Measurements from ENCODE around the gene RXRA. TPM values are rescaled to one million over a fixed set of nuclear protein-coding genes. Genes with fewer than 3 reads are reported as not detected.

RXRA gene
- total RNA-seq, 6 donors from 2014 or later, result 43.8 to 92.7 (median 74.1) TPM

DNA sequence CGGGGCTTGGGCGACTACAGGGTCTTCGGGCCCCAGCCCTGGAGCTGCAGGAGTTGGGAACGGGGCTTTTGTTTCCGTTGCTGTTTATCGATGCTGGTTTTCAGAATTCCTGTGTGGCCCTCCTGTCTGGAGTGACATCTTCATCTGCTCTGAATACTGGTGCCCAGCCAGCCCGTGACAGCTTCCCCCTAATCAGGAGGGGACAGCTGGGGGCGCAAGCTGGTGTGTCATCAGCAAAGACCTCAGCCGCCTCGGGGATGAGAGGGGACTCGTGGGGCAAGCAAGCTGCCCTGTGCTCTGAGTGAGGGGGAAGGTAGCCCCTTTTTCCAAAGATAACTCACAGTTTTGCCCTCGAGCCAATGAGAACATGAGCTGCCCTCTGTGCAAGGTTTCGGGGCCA, 110.7 kb downstream of the RXRA start:
- Histone ChIP-seq H3K9me3 (no peaks in the 10 kb centered on the region), H3K4me3 (no peak overlapping the region), H3K4me1 (peaks cover 64 to 71% (median 70%) of the 10 kb centered on the region in 4 donors), H3K27me3 (no peaks in the 10 kb centered on the region), H3K27ac (peak overlapping the region in 3 of 4 donors; percentile 86 to 92 (median 90)), H3K36me3 (peaks cover 6 to 32% (median 18%) of the 10 kb centered on the region in 4 donors)
- DNase-seq (no peak), ATAC-seq (ENCODE audit: low FRiP score in 2 of 2) (no peak)
- 78 to 100% methylated on average over 2 to 13 of the region's 13 CpGs for WGBS, 2 donors
- TF ChIP-seq POLR2A (IDR thresholded peaks at IDR 0.05) (no peak), POLR2AphosphoS5 (IDR thresholded peaks at IDR 0.05) (no peak), CTCF (IDR thresholded peaks at IDR 0.05) (no peak), EP300 (IDR thresholded peaks at IDR 0.05) (no peak)

DNA sequence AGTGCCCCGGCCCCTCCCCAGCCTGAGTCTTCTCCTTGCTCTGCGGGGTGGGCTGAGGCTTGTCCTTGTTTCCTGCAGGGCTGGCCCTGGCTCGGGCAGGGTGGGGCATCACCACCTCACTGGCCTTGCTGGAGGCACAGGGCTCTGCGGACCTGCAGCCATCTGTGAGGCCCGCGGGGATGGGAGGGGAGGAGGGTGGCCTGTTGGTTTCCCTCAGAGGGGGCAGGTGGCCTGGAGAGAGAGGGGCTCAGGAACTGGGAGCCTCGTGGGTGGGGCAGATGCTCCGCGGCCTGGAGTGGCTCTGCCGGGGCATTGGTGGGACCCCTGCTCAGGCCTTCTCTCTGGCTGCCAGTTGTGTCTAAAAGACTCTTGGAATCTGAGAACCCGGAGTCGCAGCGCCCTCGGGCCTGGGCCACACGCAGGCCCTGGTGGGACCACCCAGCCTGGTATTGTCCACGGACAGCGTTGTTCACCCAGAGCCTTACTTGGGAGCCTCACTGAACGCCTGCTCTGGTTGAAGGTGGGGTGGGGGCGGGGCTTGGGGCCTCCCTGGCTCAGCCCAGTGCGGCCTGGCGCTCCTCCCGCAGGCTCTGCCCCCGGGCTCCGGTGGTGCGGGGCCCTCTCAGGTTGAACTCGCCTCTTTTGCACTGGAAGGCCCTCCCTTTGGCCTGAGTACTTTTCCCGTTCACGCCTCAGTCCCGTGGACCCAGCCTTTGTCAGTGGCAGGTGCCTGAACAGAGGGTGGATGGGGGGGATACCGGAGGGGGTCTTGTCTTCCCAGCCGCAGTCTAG, 111.3 kb downstream of the RXRA start:
- Histone ChIP-seq H3K36me3 (peaks cover 6 to 28% (median 17%) of the 10 kb centered on the region in 4 donors), H3K4me1 (peaks cover 64 to 71% (median 70%) of the 10 kb centered on the region in 4 donors), H3K4me3 (no peak overlapping the region), H3K9me3 (no peaks in the 10 kb centered on the region), H3K27ac (peak overlapping the region in 3 of 4 donors; percentile 86 to 92 (median 90)), H3K27me3 (no peaks in the 10 kb centered on the region)
- WGBS, 2 donors, result 79% methylated on average over 16 to 27 of the region's 31 CpGs
- peak; percentile 80 to 82 for DNase-seq
- ATAC-seq (ENCODE audit: low FRiP score in 2 of 2), result no peak
- no peak for TF ChIP-seq CTCF (IDR thresholded peaks at IDR 0.05)
- no peak for TF ChIP-seq POLR2AphosphoS5 (IDR thresholded peaks at IDR 0.05)
- no peak for TF ChIP-seq EP300 (IDR thresholded peaks at IDR 0.05)
- TF ChIP-seq POLR2A (IDR thresholded peaks at IDR 0.05), result no peak

- peaks cover 64 to 72% (median 70%) of the 10 kb centered on the region in 4 donors for H3K4me1 ChIP-seq
- H3K9me3 ChIP-seq, result no peaks in the 10 kb centered on the region
- no peaks in the 10 kb centered on the region for H3K27me3 ChIP-seq
- peak; percentile 74 to 79 for DNase-seq
- WGBS, 2 donors, result 61 to 62% methylated on average over 14 to 19 of the region's 19 CpGs
- H3K27ac ChIP-seq, result peak overlapping the region in 3 of 4 donors; percentile 86 to 92 (median 90)
- TF ChIP-seq POLR2AphosphoS5 (IDR thresholded peaks at IDR 0.05) (no peak), CTCF (IDR thresholded peaks at IDR 0.05) (peak in 4 of 6 experiments; percentile 32 to 64 (median 60))
- H3K36me3 ChIP-seq, result peaks cover 6 to 28% (median 16%) of the 10 kb centered on the region in 4 donors
- no peak overlapping the region for H3K4me3 ChIP-seq
- no peak for ATAC-seq (ENCODE audit: low FRiP score in 2 of 2)
Observed at GRCh38 chr9:134438195-134438788, 112.0 kb downstream of the RXRA start.

DNA sequence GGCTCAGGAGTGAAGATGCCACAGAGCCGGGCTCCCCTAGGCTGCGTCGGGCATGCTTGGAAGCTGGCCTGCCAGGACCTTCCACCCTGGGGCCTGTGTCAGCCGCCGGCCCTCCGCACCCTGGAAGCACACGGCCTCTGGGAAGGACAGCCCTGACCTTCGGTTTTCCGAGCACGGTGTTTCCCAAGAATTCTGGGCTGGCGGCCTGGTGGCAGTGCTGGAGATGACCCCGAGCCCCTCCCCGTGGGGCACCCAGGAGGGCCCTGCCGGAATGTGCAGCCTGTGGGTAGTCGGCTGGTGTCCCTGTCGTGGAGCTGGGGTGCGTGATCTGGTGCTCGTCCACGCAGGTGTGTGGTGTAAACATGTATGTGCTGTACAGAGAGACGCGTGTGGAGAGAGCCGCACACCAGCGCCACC, 113.1 kb downstream of the RXRA start:
- Histone ChIP-seq H3K9me3 (no peaks in the 10 kb centered on the region), H3K4me1 (peaks cover 58 to 68% (median 65%) of the 10 kb centered on the region in 4 donors), H3K27ac (no peak overlapping the region), H3K4me3 (no peak overlapping the region), H3K36me3 (peaks cover 0 to 18% (median 5%) of the 10 kb centered on the region in 4 donors), H3K27me3 (no peaks in the 10 kb centered on the region)
- DNase-seq (peak in 1 of 2 donors; percentile 69), ATAC-seq (ENCODE audit: low FRiP score in 2 of 2) (no peak)
- no peak for TF ChIP-seq POLR2A (IDR thresholded peaks at IDR 0.05)
- no peak for TF ChIP-seq CTCF (IDR thresholded peaks at IDR 0.05)
- TF ChIP-seq POLR2AphosphoS5 (IDR thresholded peaks at IDR 0.05), result no peak
- no peak for TF ChIP-seq EP300 (IDR thresholded peaks at IDR 0.05)
- 90 to 92% methylated on average over 20 to 23 of the region's 23 CpGs for WGBS, 2 donors

Measured in upper lobe of left lung (tissue), 6 donors.